ENCODE data around the gene IRAK2.

GRCh38 chr3:10198761-10199649 lies 34.3 kb downstream of the IRAK2 start:
- TF ChIP-seq POLR2A (IDR thresholded peaks at IDR 0.05; ENCODE audit: low read depth, low read length) (no peak), CTCF (IDR thresholded peaks at IDR 0.05; ENCODE audit: extremely low read depth in 1 of 2, insufficient read depth in 1 of 2, low read depth in 1 of 2, low read length in 2 of 2) (no peak), MAX (IDR thresholded peaks at IDR 0.05; ENCODE audit: insufficient read depth, insufficient read length) (no peak), FOS (IDR thresholded peaks at IDR 0.05; ENCODE audit: borderline replicate concordance, insufficient read depth, low read length) (no peak), GATA2 (IDR thresholded peaks at IDR 0.05; ENCODE audit: insufficient read depth, insufficient read length, low read depth, low read length) (peak; percentile 80), MYC (IDR thresholded peaks at IDR 0.05; ENCODE audit: low read depth, low read length) (no peak), POLR2AphosphoS5 (IDR thresholded peaks at IDR 0.05; ENCODE audit: insufficient read depth, low read depth, low read length) (no peak)
